K562 (cell line): ENCODE results near the gene UBAC2. TPM values are rescaled to one million over a fixed set of nuclear protein-coding genes. Genes with fewer than 3 reads are reported as not detected.

Source experiments
- ATAC-seq: fragments of 200-7000 bp; cut with Tn5 transposase; 3 replicates; pipeline ENCODE4 v1.9.1; 2020; ENCODE audit warnings: moderate library complexity
- BruUV-seq: library from RNA; stranded (reverse); fragments of 400-500 nt; replicated peaks from 2 replicates; lab custom pipeline; 2021; lab: Mats Ljungman, UMichigan
- CTCF ChIA-PET: fragments of 300-600 bp; formaldehyde crosslinking; extraction: SDS; loops from one replicate; lab custom pipeline; 2021; ENCODE audit warnings: low intra/inter-chr PET ratio; lab: Yijun Ruan, JAX
- POLR2A ChIA-PET: fragments of 300-600, 350-650 bp; sonication (Branson Sonifier 250); formaldehyde crosslinking; extraction: SDS; loops from one replicate; lab custom pipeline; 2021; ENCODE audit warnings: antibody characterized with exemption, inconsistent platforms; lab: Yijun Ruan, JAX
- DNase-seq, 4 experiments: peaks; one replicate each; pipeline versions ENCODE4 v3.0.0 to v3.0.0-alpha.2; 2011 to 2018; ENCODE audit warnings: low spot score in 3 of 4, mixed read lengths in 3 of 4; ENCODE audit errors: extremely low read depth in 1 of 4
- FAIRE-seq: peaks from 2 replicates; lab custom pipeline; 2011; peaks lifted over from hg19 to GRCh38; lab: Jason Lieb, UNC
- H2AFZ ChIP-seq: 2 replicates; pipeline ENCODE4 v1.6.0; 2011; ENCODE audit warnings: low read depth, low read length, control low read depth, inconsistent platforms
- H3K27ac ChIP-seq: fragments of 200-600 bp; 3 replicates; pipeline ENCODE4 v1.8.0; 2011; ENCODE audit warnings: low read depth, mild to moderate bottlenecking, control low read depth, inconsistent platforms, low read length, moderate library complexity, mixed read lengths; ENCODE audit errors: extremely low read depth
- H3K27me3 ChIP-seq, 2 experiments: fragments of 300-600 bp in 1 of 2; 2 replicates in 1 of 2; 3 replicates in 1 of 2; pipeline versions ENCODE4 v1.6.0 to v1.8.0; 2011; ENCODE audit warnings: inconsistent platforms in 2 of 2, low read length in 2 of 2, mild to moderate bottlenecking in 1 of 2, mixed read lengths in 1 of 2, moderate library complexity in 1 of 2; ENCODE audit not compliant: control insufficient read depth in 2 of 2, insufficient read depth in 2 of 2
- H3K36me3 ChIP-seq: fragments of 300-600 bp; 3 replicates; pipeline ENCODE4 v1.8.0; 2011; ENCODE audit warnings: mild to moderate bottlenecking, low read length, inconsistent platforms; ENCODE audit not compliant: control insufficient read depth, insufficient read depth
- H3K4me1 ChIP-seq, 2 experiments: fragments of 200-600 bp in 1 of 2; replicated peaks in 1 of 2; 2 replicates in 1 of 2; 3 replicates in 1 of 2; pipeline versions ENCODE4 v1.5.1 to v1.8.0; 2011; ENCODE audit warnings: inconsistent platforms in 2 of 2, low read length in 2 of 2, mild to moderate bottlenecking in 1 of 2, mixed read lengths in 1 of 2, moderate library complexity in 1 of 2; ENCODE audit not compliant: control insufficient read depth in 2 of 2, insufficient read depth in 2 of 2
- H3K4me2 ChIP-seq: 2 replicates; pipeline ENCODE4 v1.6.1; 2011; ENCODE audit warnings: low read length, control low read depth, inconsistent platforms, mixed read lengths; ENCODE audit not compliant: insufficient read depth
- H3K4me3 ChIP-seq: fragments of 200-600 bp; sonication (generic), shearing (Covaris generic); 2 replicates; pipeline ENCODE4 v1.5.1; 2016; ENCODE audit warnings: control low read depth, inconsistent platforms
- H3K79me2 ChIP-seq: fragments of 200-600 bp; 3 replicates; pipeline ENCODE4 v1.8.0; 2011; ENCODE audit warnings: low read length, inconsistent platforms; ENCODE audit not compliant: control insufficient read depth, insufficient read depth
- H3K9ac ChIP-seq, 2 experiments: 2 replicates each; pipeline versions ENCODE4 v1.6.0 to v1.6.1; 2011; ENCODE audit warnings: low read depth in 2 of 2, low read length in 2 of 2, control low read depth in 1 of 2, inconsistent platforms in 1 of 2, mild to moderate bottlenecking in 1 of 2, mixed read lengths in 1 of 2; ENCODE audit not compliant: insufficient read depth in 1 of 2
- H3K9me1 ChIP-seq: one replicate; pipeline ENCODE4 v1.6.0; 2011; ENCODE audit warnings: inconsistent platforms, mild to moderate bottlenecking, low read length, moderate library complexity; ENCODE audit not compliant: control insufficient read depth, insufficient read depth
- H3K9me3 ChIP-seq: replicated peaks from 2 replicates; pipeline ENCODE4 v1.5.1; 2011; ENCODE audit warnings: low read depth, low read length, inconsistent platforms; ENCODE audit not compliant: control insufficient read depth, insufficient read depth
- H4K20me1 ChIP-seq: replicated peaks from 2 replicates; pipeline ENCODE4 v1.6.1; 2011; ENCODE audit warnings: low read length, inconsistent platforms, mixed read lengths; ENCODE audit not compliant: control insufficient read depth, insufficient read depth
- CC2D1A ChIP-seq: fragments of 450-650 bp; IDR thresholded peaks from 2 replicates; pipeline ENCODE4 v1.6.1; 2017; ENCODE audit warnings: mild to moderate bottlenecking
- MAFG ChIP-seq: fragments of 450-650 bp; conservative IDR thresholded peaks from 2 replicates; pipeline ENCODE4 v1.6.1; 2016; ENCODE audit warnings: missing genetic modification characterization, missing compliant biosample characterization
- MYNN ChIP-seq, 2 experiments: sonication (generic); formaldehyde crosslinking in 1 of 2; IDR thresholded peaks; 2 replicates each; pipeline versions ENCODE4 v1.5.0 to v1.6.1; 2016 to 2020; ENCODE audit warnings: antibody characterized with exemption in 1 of 2, missing genetic modification reagents in 1 of 2
- POLR2AphosphoS2 ChIP-seq: IDR thresholded peaks from 2 replicates; pipeline ENCODE4 v1.6.1; 2012; ENCODE audit warnings: low read length, improper control_type of control experiment
- PRPF4 ChIP-seq: fragments of 200-400 bp; formaldehyde crosslinking; IDR thresholded peaks from one replicate; pipeline ENCODE4 v1.6.1; 2017; ENCODE audit warnings: low read length, low read depth, mild to moderate bottlenecking; ENCODE audit not compliant: insufficient read depth, poor library complexity, severe bottlenecking
- SP1 ChIP-seq: sonication (generic); formaldehyde crosslinking; IDR thresholded peaks from 2 replicates; pipeline ENCODE4 v1.8.1; 2022; ENCODE audit warnings: mild to moderate bottlenecking, missing genetic modification reagents
- TCF3 ChIP-seq: sonication (generic); formaldehyde crosslinking; IDR thresholded peaks from 2 replicates; pipeline ENCODE4 v1.4.0; 2020; ENCODE audit warnings: mild to moderate bottlenecking, missing genetic modification reagents
- TOE1 ChIP-seq, 2 experiments: fragments of 450-650 bp in 1 of 2; sonication (generic) in 1 of 2; formaldehyde crosslinking in 1 of 2; IDR thresholded peaks; 2 replicates each; pipeline versions ENCODE4 v1.7.1 to v1.8.0; 2016 to 2022; ENCODE audit warnings: borderline replicate concordance in 2 of 2, mild to moderate bottlenecking in 2 of 2, antibody characterized with exemption in 1 of 2, inconsistent platforms in 1 of 2, low read depth in 1 of 2, missing genetic modification reagents in 1 of 2, moderate library complexity in 1 of 2
- ZNF165 ChIP-seq: fragments of 250-450 bp; sonication (Bioruptor Pico); IDR thresholded peaks from 2 replicates; pipeline ENCODE4 v1.4.0; 2020; ENCODE audit warnings: borderline replicate concordance
- ZNF830 ChIP-seq: fragments of 250-450 bp; sonication (Bioruptor Pico); IDR thresholded peaks from 2 replicates; pipeline ENCODE4 v1.5.0; 2021; ENCODE audit warnings: mild to moderate bottlenecking
- WGBS: fragments of 100-300 bp; shearing (Covaris generic); methylation state at CpG from one replicate; pipeline ENCODE4 v1.1.6; 2016; ENCODE audit warnings: low coverage, mixed read lengths; ENCODE audit not compliant: insufficient coverage; ENCODE audit errors: missing lambda C conversion rate; 5-methylcytosine and 5-hydroxymethylcytosine counted together
- in situ Hi-C: fragments of 300-500 bp; cut with MboI; formaldehyde crosslinking; loops from 4 replicates; pipeline ENCODE4 v1.15.0; 2018; ENCODE audit warnings: inconsistent platforms, mixed read lengths
- intact Hi-C: fragments of 100-400 bp; cut with micrococcal nuclease; formaldehyde crosslinking; loops from 2 replicates; pipeline ENCODE4 v1.14.2; 2022
- polyA plus RNA-seq, 8 experiments: library from polyadenylated mRNA; depleted of rRNA in 4 of 8; stranded (reverse) in 5 of 8; unstranded in 3 of 8; fragments of >200 nt; fragmentation: Nextera tagmentation in 2 of 8; fragmentation: Illumina TruSeq in 1 of 8; extraction: Ambion mirVana in 2 of 8; extraction: Trizol in 1 of 8; gene quantifications; 2 replicates each; pipeline versions ENCODE4 v1.2.1 to v1.2.3, GENCODE V29; 2011 to 2014; ENCODE audit warnings: inconsistent platforms in 1 of 8, missing spikeins in 1 of 8
- total RNA-seq, 7 experiments: library from RNA; depleted of rRNA in 6 of 7; stranded (reverse); fragments of >200 nt in 6 of 7; fragmentation: Illumina TruSeq in 2 of 7; extraction: Trizol in 2 of 7; gene quantifications; 2 replicates each; pipeline versions ENCODE4 v1.2.1 to v1.2.3, GENCODE V29; 2011 to 2021; ENCODE audit warnings: low replicate concordance in 1 of 7
- TF ChIP-seq, protein P1 (sequence below): sonication (generic); formaldehyde crosslinking; IDR thresholded peaks from 2 replicates; pipeline ENCODE4 v1.8.0; 2022; ENCODE audit warnings: missing genetic modification reagents, mild to moderate bottlenecking, borderline replicate concordance
- TF ChIP-seq, protein P2 (sequence below): sonication (generic); formaldehyde crosslinking; IDR thresholded peaks from 2 replicates; pipeline ENCODE4 v1.9.0; 2022; ENCODE audit warnings: mild to moderate bottlenecking, missing genetic modification reagents
- TF ChIP-seq, protein P3 (sequence below): sonication (generic); formaldehyde crosslinking; IDR thresholded peaks from 2 replicates; pipeline ENCODE4 v1.8.0; 2022; ENCODE audit warnings: mild to moderate bottlenecking, missing genetic modification reagents

UBAC2 gene
- total and polyA plus RNA-seq, 9 of the 15 experiments (the other 6 are each of a cell fraction or from before 2014, with no cell fraction given), result 6.0 to 84.1 (median 32.3) TPM

DNA sequence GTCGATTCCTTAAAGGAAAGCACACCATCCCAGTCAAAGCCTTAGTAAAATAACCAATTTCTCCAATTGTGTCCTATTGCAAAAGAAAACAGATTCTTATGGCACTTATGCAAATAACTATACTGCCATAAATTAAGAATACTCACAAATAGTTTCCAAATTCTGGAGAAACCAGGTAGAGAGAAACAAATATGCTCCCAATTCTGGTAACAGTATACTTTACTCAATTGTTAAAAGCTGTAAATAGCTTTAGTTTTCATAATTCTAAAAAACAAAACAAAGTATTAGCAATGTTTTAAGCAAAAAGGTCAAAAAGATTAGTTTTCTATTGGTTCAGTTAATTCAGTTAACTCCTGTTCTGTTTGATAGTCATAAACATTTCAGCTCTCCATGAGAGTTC lies 18.2 kb upstream of the UBAC2 start (continued):
- TF ChIP-seq TCF3 (no peak), ZNF830 (CRISPR knock-in tag) (no peak)

DNA sequence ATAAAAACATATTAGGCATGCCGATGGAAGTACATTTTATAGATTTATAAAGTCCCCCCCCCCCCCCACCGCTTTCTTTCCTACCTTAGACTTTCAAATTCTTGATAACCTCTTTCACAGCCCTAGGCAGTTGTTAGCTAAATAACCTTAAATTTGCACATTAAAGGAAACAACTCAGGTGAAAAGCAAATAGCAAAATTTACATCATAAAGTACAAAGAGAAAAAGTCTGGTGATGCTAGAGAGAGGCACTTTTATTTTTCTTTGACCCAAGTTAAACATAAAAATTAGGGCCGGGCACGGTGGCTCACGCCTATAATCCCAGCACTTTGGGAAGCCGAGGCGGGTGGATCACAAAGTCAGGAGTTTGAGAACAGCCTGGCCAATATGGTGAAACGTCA lies 15.0 kb upstream of the UBAC2 start:
- 66% methylated on average over 8 of the region's 8 CpGs for WGBS
- no peak for FAIRE-seq
- intact Hi-C loops, result no loop called here
- TF ChIP-seq PRPF4, result no peak
- TF ChIP-seq, protein P1, sequence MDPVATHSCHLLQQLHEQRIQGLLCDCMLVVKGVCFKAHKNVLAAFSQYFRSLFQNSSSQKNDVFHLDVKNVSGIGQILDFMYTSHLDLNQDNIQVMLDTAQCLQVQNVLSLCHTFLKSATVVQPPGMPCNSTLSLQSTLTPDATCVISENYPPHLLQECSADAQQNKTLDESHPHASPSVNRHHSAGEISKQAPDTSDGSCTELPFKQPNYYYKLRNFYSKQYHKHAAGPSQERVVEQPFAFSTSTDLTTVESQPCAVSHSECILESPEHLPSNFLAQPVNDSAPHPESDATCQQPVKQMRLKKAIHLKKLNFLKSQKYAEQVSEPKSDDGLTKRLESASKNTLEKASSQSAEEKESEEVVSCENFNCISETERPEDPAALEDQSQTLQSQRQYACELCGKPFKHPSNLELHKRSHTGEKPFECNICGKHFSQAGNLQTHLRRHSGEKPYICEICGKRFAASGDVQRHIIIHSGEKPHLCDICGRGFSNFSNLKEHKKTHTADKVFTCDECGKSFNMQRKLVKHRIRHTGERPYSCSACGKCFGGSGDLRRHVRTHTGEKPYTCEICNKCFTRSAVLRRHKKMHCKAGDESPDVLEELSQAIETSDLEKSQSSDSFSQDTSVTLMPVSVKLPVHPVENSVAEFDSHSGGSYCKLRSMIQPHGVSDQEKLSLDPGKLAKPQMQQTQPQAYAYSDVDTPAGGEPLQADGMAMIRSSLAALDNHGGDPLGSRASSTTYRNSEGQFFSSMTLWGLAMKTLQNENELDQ (CRISPR knock-in tag), result no peak
- no peak for TF ChIP-seq ZNF165 (CRISPR knock-in tag)
- no peak for TF ChIP-seq CC2D1A
- TF ChIP-seq, protein P2, sequence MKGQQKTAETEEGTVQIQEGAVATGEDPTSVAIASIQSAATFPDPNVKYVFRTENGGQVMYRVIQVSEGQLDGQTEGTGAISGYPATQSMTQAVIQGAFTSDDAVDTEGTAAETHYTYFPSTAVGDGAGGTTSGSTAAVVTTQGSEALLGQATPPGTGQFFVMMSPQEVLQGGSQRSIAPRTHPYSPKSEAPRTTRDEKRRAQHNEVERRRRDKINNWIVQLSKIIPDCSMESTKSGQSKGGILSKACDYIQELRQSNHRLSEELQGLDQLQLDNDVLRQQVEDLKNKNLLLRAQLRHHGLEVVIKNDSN (CRISPR knock-in tag), result no peak
- no peak for TF ChIP-seq POLR2AphosphoS2
- no peak for TF ChIP-seq TOE1 (IDR thresholded peaks at IDR 0.05; ENCODE audit: borderline replicate concordance)
- TF ChIP-seq TOE1 (CRISPR knock-in tag; IDR thresholded peaks at IDR 0.05; ENCODE audit: borderline replicate concordance, low read depth), result no peak
- no peak for TF ChIP-seq MAFG (tag)
- no peak for TF ChIP-seq MYNN (IDR thresholded peaks at IDR 0.05)
- TF ChIP-seq MYNN (CRISPR knock-in tag; IDR thresholded peaks at IDR 0.05), result no peak
- no peak for TF ChIP-seq SP1
- TF ChIP-seq, protein P3, sequence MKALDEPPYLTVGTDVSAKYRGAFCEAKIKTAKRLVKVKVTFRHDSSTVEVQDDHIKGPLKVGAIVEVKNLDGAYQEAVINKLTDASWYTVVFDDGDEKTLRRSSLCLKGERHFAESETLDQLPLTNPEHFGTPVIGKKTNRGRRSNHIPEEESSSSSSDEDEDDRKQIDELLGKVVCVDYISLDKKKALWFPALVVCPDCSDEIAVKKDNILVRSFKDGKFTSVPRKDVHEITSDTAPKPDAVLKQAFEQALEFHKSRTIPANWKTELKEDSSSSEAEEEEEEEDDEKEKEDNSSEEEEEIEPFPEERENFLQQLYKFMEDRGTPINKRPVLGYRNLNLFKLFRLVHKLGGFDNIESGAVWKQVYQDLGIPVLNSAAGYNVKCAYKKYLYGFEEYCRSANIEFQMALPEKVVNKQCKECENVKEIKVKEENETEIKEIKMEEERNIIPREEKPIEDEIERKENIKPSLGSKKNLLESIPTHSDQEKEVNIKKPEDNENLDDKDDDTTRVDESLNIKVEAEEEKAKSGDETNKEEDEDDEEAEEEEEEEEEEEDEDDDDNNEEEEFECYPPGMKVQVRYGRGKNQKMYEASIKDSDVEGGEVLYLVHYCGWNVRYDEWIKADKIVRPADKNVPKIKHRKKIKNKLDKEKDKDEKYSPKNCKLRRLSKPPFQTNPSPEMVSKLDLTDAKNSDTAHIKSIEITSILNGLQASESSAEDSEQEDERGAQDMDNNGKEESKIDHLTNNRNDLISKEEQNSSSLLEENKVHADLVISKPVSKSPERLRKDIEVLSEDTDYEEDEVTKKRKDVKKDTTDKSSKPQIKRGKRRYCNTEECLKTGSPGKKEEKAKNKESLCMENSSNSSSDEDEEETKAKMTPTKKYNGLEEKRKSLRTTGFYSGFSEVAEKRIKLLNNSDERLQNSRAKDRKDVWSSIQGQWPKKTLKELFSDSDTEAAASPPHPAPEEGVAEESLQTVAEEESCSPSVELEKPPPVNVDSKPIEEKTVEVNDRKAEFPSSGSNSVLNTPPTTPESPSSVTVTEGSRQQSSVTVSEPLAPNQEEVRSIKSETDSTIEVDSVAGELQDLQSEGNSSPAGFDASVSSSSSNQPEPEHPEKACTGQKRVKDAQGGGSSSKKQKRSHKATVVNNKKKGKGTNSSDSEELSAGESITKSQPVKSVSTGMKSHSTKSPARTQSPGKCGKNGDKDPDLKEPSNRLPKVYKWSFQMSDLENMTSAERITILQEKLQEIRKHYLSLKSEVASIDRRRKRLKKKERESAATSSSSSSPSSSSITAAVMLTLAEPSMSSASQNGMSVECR, result no peak

More for the DNA sequence above, 15.0 kb upstream of the UBAC2 start:
- CTCF ChIA-PET, result no interaction called here
- Histone ChIP-seq H3K79me2 (no peaks in the 10 kb centered on the region), H2AFZ (no peak overlapping the region), H3K4me1 (no peaks in the 10 kb centered on the region; a peak in 1 of 5 replicates), H3K4me2 (no peak overlapping the region), H3K4me3 (no peak overlapping the region), H3K27ac (no peak overlapping the region), H3K36me3 (no peaks in the 10 kb centered on the region), H3K27me3 (no peaks in the 10 kb centered on the region), H3K9me1 (no peaks in the 10 kb centered on the region), H3K9ac (no peak overlapping the region), H4K20me1 (no peaks in the 10 kb centered on the region), H3K9me3 (no peaks in the 10 kb centered on the region)
- in situ Hi-C loops, result no loop called here
- POLR2A ChIA-PET, result no interaction called here
- ATAC-seq (no peak), DNase-seq (no peak)
- no TSS peak for BruUV-seq
